ENCODE data around the gene RUSC1.
A peak's percentile ranks its signal among the peaks of the same experiment; 100 is the strongest.

Gene RUSC1

GRCh38 chr1:155295183-155295941 is 25.3 kb upstream of the RUSC1 start:
- DNase-seq (ENCODE audit: low spot score) = no peak
- FAIRE-seq = no peak

GRCh38 chr1:155295942-155296267 is 24.8 kb upstream of the RUSC1 start:
- FAIRE-seq = no peak
- no peak for DNase-seq (ENCODE audit: low spot score)

- no peak for DNase-seq (ENCODE audit: low spot score)
- FAIRE-seq = no peak
Measured at GRCh38 chr1:155296661-155297060, 24.0 kb upstream of the RUSC1 start.

GRCh38 chr1:155297384-155297783 is 23.3 kb upstream of the RUSC1 start:
- FAIRE-seq (no peak), DNase-seq (ENCODE audit: low spot score) (no peak)

GRCh38 chr1:155300024-155300423 is 20.7 kb upstream of the RUSC1 start:
- DNase-seq (ENCODE audit: low spot score) = no peak
- no peak for FAIRE-seq

- DNase-seq (ENCODE audit: low spot score) = no peak
- no peak for FAIRE-seq
Measured at GRCh38 chr1:155300553-155301329, 20.0 kb upstream of the RUSC1 start.

- FAIRE-seq = no peak
Measured at GRCh38 chr1:155301342-155301841, 19.3 kb upstream of the RUSC1 start, which contains the start of gene PKLR. TSS of gene PKLR (minus strand) at chr1:155301438. CDS start at chr1:155301395, 43 bp downstream.

GRCh38 chr1:155304558-155305063 is 16.1 kb upstream of the RUSC1 start:
- DNase-seq (ENCODE audit: low spot score) (peak; percentile 61), FAIRE-seq (peak; percentile 36)

More at GRCh38 chr1:155301342-155301841, 19.3 kb upstream of the RUSC1 start, which contains the start of gene PKLR:
- no peak for DNase-seq (ENCODE audit: low spot score)

GRCh38 chr1:155305881-155306391 is 14.8 kb upstream of the RUSC1 start:
- DNase-seq (ENCODE audit: low spot score) (no peak), FAIRE-seq (no peak)

GRCh38 chr1:155307247-155307740 is 13.4 kb upstream of the RUSC1 start:
- DNase-seq (ENCODE audit: low spot score) = peak; percentile 23
- no peak for FAIRE-seq

- FAIRE-seq (peak; percentile 91), DNase-seq (ENCODE audit: low spot score) (peak; percentile 98)
Measured at GRCh38 chr1:155308493-155309422, 11.9 kb upstream of the RUSC1 start, which contains the start of gene FDPS. TSS of gene FDPS (plus strand) at chr1:155308866. CDS start at chr1:155309790, 924 bp downstream.

GRCh38 chr1:155309423-155310021 is 11.2 kb upstream of the RUSC1 start:
- no peak for FAIRE-seq
- no peak for DNase-seq (ENCODE audit: low spot score)

- no peak for DNase-seq (ENCODE audit: low spot score)
- FAIRE-seq = no peak
Measured at GRCh38 chr1:155313261-155313660, 7.4 kb upstream of the RUSC1 start.

- FAIRE-seq = no peak
Measured at GRCh38 chr1:155316922-155317321, 3.8 kb upstream of the RUSC1 start.

GRCh38 chr1:155318082-155318481 is 2.6 kb upstream of the RUSC1 start:
- DNase-seq (ENCODE audit: low spot score) = no peak
- FAIRE-seq = no peak

More at GRCh38 chr1:155316922-155317321, 3.8 kb upstream of the RUSC1 start:
- no peak for DNase-seq (ENCODE audit: low spot score)

- DNase-seq (ENCODE audit: low spot score) (no peak), FAIRE-seq (no peak)
Measured at GRCh38 chr1:155319536-155319935, 1.2 kb upstream of the RUSC1 start.

GRCh38 chr1:155320252-155320651 is 442 bp upstream of the RUSC1 start:
- no peak for DNase-seq (ENCODE audit: low spot score)
- FAIRE-seq = no peak

GRCh38 chr1:155321639-155322503 is 1.2 kb downstream of the RUSC1 start:
- FAIRE-seq = no peak
- DNase-seq (ENCODE audit: low spot score) = no peak

GRCh38 chr1:155322571-155322952 is 1.9 kb downstream of the RUSC1 start:
- no peak for DNase-seq (ENCODE audit: low spot score)
- no peak for FAIRE-seq
